SK-N-SH treated with all-trans-retinoic acid at 6 μM for 48 hours (cell line): ENCODE data around the gene CD74.

Experiments used
- ARNTL ChIP-seq: fragments of 450-650 bp; formaldehyde crosslinking; IDR thresholded peaks from 2 replicates; pipeline ENCODE4 v1.5.0; 2020; ENCODE audit warnings: low read depth, mild to moderate bottlenecking, moderate library complexity, borderline replicate concordance
- CSDC2 ChIP-seq: fragments of 250-450 bp; sonication (Bioruptor Pico); IDR thresholded peaks from 2 replicates; pipeline ENCODE4 v1.5.0; 2020; ENCODE audit warnings: mild to moderate bottlenecking, moderate library complexity
- ESRRG ChIP-seq: fragments of 250-450 bp; sonication (Bioruptor Pico); IDR thresholded peaks from 2 replicates; pipeline ENCODE4 v1.6.1; 2021; ENCODE audit warnings: mild to moderate bottlenecking
- ISL1 ChIP-seq: fragments of 250-450 bp; sonication (Bioruptor Pico); IDR thresholded peaks from 2 replicates; pipeline ENCODE4 v2.1.2; 2022; ENCODE audit warnings: mild to moderate bottlenecking, moderate library complexity
- OSR1 ChIP-seq: fragments of 250-450 bp; sonication (Bioruptor Pico); IDR thresholded peaks from 2 replicates; pipeline ENCODE4 v1.8.0; 2022; ENCODE audit warnings: moderate library complexity, mild to moderate bottlenecking, inconsistent platforms
- PPARA ChIP-seq: fragments of 250-450 bp; sonication (Bioruptor Pico); IDR thresholded peaks from 2 replicates; pipeline ENCODE4 v1.5.0; 2020; ENCODE audit warnings: mild to moderate bottlenecking, borderline replicate concordance
- TCF4 ChIP-seq: fragments of 250-450 bp; sonication (Bioruptor Pico); IDR thresholded peaks from 2 replicates; pipeline ENCODE4 v1.8.0; 2021; ENCODE audit warnings: mild to moderate bottlenecking, moderate library complexity, borderline replicate concordance
- ZFP3 ChIP-seq: fragments of 250-450 bp; sonication (Bioruptor Pico); IDR thresholded peaks from 2 replicates; pipeline ENCODE4 v1.5.0; 2020; ENCODE audit warnings: mild to moderate bottlenecking, moderate library complexity
- ZFP30 ChIP-seq: fragments of 450-650 bp; formaldehyde crosslinking; IDR thresholded peaks from 2 replicates; pipeline ENCODE4 v1.5.0; 2022; ENCODE audit warnings: mild to moderate bottlenecking, moderate library complexity
- ZNF8 ChIP-seq: fragments of 450-650 bp; formaldehyde crosslinking; IDR thresholded peaks from 2 replicates; pipeline ENCODE4 v1.5.0; 2020; ENCODE audit warnings: mild to moderate bottlenecking, moderate library complexity
- TF ChIP-seq, protein P1 (sequence below): fragments of 250-450 bp; sonication (Bioruptor Pico); IDR thresholded peaks from 2 replicates; pipeline ENCODE4 v1.8.0; 2020; ENCODE audit warnings: mild to moderate bottlenecking, moderate library complexity, borderline replicate concordance
- TF ChIP-seq, protein P2 (sequence below): fragments of 250-450 bp; sonication (Bioruptor Pico); IDR thresholded peaks from 2 replicates; pipeline ENCODE4 v1.5.1; 2020; ENCODE audit warnings: low read depth, mild to moderate bottlenecking, moderate library complexity

DNA sequence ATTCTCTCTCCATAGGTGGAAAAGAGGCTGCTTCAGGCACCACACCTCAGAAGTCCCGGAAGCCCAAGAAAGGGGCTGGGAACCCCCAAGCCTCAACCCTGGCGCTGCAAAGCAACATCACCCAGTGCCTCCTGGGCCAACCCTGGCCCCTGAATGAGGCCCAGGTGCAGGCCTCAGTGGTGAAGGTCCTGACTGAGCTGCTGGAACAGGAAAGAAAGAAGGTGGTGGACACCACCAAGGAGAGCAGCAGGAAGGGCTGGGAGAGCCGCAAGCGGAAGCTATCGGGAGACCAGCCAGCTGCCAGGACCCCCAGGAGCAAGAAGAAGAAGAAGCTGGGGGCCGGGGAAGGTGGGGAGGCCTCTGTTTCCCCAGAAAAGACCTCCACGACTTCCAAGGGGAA lies 16.4 kb downstream of the CD74 start:
- no peak for TF ChIP-seq ZFP30 (CRISPR knock-in tag)
- TF ChIP-seq ISL1, result no peak
- TF ChIP-seq, protein P1, sequence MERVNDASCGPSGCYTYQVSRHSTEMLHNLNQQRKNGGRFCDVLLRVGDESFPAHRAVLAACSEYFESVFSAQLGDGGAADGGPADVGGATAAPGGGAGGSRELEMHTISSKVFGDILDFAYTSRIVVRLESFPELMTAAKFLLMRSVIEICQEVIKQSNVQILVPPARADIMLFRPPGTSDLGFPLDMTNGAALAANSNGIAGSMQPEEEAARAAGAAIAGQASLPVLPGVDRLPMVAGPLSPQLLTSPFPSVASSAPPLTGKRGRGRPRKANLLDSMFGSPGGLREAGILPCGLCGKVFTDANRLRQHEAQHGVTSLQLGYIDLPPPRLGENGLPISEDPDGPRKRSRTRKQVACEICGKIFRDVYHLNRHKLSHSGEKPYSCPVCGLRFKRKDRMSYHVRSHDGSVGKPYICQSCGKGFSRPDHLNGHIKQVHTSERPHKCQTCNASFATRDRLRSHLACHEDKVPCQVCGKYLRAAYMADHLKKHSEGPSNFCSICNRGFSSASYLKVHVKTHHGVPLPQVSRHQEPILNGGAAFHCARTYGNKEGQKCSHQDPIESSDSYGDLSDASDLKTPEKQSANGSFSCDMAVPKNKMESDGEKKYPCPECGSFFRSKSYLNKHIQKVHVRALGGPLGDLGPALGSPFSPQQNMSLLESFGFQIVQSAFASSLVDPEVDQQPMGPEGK (CRISPR knock-in tag), result no peak
- no peak for TF ChIP-seq ZFP3 (CRISPR knock-in tag)
- no peak for TF ChIP-seq ARNTL
- TF ChIP-seq, protein P2, sequence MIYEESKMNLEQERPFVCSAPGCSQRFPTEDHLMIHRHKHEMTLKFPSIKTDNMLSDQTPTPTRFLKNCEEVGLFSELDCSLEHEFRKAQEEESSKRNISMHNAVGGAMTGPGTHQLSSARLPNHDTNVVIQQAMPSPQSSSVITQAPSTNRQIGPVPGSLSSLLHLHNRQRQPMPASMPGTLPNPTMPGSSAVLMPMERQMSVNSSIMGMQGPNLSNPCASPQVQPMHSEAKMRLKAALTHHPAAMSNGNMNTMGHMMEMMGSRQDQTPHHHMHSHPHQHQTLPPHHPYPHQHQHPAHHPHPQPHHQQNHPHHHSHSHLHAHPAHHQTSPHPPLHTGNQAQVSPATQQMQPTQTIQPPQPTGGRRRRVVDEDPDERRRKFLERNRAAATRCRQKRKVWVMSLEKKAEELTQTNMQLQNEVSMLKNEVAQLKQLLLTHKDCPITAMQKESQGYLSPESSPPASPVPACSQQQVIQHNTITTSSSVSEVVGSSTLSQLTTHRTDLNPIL (CRISPR knock-in tag), result no peak
- TF ChIP-seq OSR1 (CRISPR knock-in tag), result no peak
- no peak for TF ChIP-seq CSDC2 (CRISPR knock-in tag)
- TF ChIP-seq ZNF8 (CRISPR knock-in tag), result no peak
- TF ChIP-seq ESRRG (CRISPR knock-in tag), result no peak
- no peak for TF ChIP-seq TCF4 (CRISPR knock-in tag)
- TF ChIP-seq PPARA (CRISPR knock-in tag), result no peak
